Caco-2 (cell line): Measurements from ENCODE around the gene ATP2A1. TPM values are rescaled to one million over a fixed set of nuclear protein-coding genes. Genes with fewer than 3 reads are reported as not detected.

ENCODE experiments used
- BruUV-seq: library from RNA; stranded (reverse); fragments of 400-500 nt; replicated peaks from 2 replicates; lab custom pipeline; 2021; lab: Mats Ljungman, UMichigan
- CTCF ChIA-PET: fragments of 300-600 bp; sonication (Branson Sonifier 250); formaldehyde crosslinking; loops from one replicate; lab custom pipeline; 2022; ENCODE audit warnings: antibody characterized with exemption; lab: Charles Lee
- POLR2A ChIA-PET: fragments of 300-600 bp; sonication (Branson Sonifier 250); formaldehyde crosslinking; loops from one replicate; lab custom pipeline; 2022; ENCODE audit warnings: antibody characterized with exemption; lab: Charles Lee
- DNase-seq, 2 experiments: peaks; one replicate each; pipeline versions ENCODE4 v3.0.0 to v3.0.0-alpha.2; 2020 to 2022
- H3K27me3 ChIP-seq: replicated peaks from 2 replicates; pipeline ENCODE4 v1.6.0; 2011; ENCODE audit warnings: low read length; ENCODE audit not compliant: control insufficient read depth, insufficient read depth
- H3K36me3 ChIP-seq: 2 replicates; pipeline ENCODE4 v1.5.1; 2011; ENCODE audit warnings: low read length; ENCODE audit not compliant: control insufficient read depth, insufficient read depth
- H3K4me1 ChIP-seq: fragments of 250-450 bp; sonication (Bioruptor Pico); 2 replicates; pipeline ENCODE4 v1.5.1; 2020; ENCODE audit warnings: mild to moderate bottlenecking
- H3K4me3 ChIP-seq: 2 replicates; pipeline ENCODE4 v1.5.1; 2011; ENCODE audit warnings: low read depth, mild to moderate bottlenecking, control low read depth, low read length
- H3K9me3 ChIP-seq: fragments of 250-450 bp; sonication (Bioruptor Pico); 2 replicates; pipeline ENCODE4 v1.5.1; 2020; ENCODE audit warnings: mild to moderate bottlenecking, moderate library complexity
- H3K27ac Mint-ChIP-seq: one replicate; pipeline ENCODE4 v1.8.0; 2022; ENCODE audit warnings: mixed read lengths; ENCODE audit not compliant: unreplicated experiment
- H3K27me3 Mint-ChIP-seq: one replicate; pipeline ENCODE4 v1.8.0; 2022; ENCODE audit warnings: mixed read lengths; ENCODE audit not compliant: insufficient read depth, unreplicated experiment
- H3K36me3 Mint-ChIP-seq: one replicate; pipeline ENCODE4 v1.8.0; 2022; ENCODE audit warnings: mild to moderate bottlenecking, mixed read lengths; ENCODE audit not compliant: insufficient read depth, unreplicated experiment
- H3K4me1 Mint-ChIP-seq: one replicate; pipeline ENCODE4 v1.8.0; 2022; ENCODE audit warnings: low read depth, mixed read lengths; ENCODE audit not compliant: unreplicated experiment
- H3K4me3 Mint-ChIP-seq: one replicate; pipeline ENCODE4 v1.8.0; 2022; ENCODE audit warnings: mild to moderate bottlenecking, moderate library complexity, mixed read lengths; ENCODE audit not compliant: unreplicated experiment
- H3K9me3 Mint-ChIP-seq: one replicate; pipeline ENCODE4 v1.8.0; 2022; ENCODE audit warnings: mixed read lengths; ENCODE audit not compliant: unreplicated experiment
- intact Hi-C: fragments of 100-400 bp; cut with micrococcal nuclease; formaldehyde crosslinking; loops from one replicate; pipeline ENCODE4 v1.10.0; 2022; ENCODE audit not compliant: unreplicated experiment
- microRNA-seq: library from miRNA; unstranded; fragments of <30 nt; microRNA quantifications from one replicate; pipeline ENCODE4 v1.2.0, GENCODE V29; 2022
- total RNA-seq: library from RNA; stranded (reverse); gene quantifications from 2 replicates; pipeline ENCODE4 v1.2.3, GENCODE V29; 2022
- TF ChIP-seq, protein P1 (sequence below), 2 experiments: fragments of 200-600 bp in 1 of 2; IDR thresholded peaks; 1 replicate in 1 of 2; 2 replicates in 1 of 2; pipeline versions ENCODE4 v1.5.1 to v1.8.0; 2011 to 2022; ENCODE audit warnings: antibody characterized with exemption in 1 of 2, control low read depth in 1 of 2, inconsistent platforms in 1 of 2, low read depth in 1 of 2, low read length in 1 of 2, mild to moderate bottlenecking in 1 of 2, moderate library complexity in 1 of 2; ENCODE audit not compliant: insufficient read depth in 1 of 2, severe bottlenecking in 1 of 2, unreplicated experiment in 1 of 2

Gene ATP2A1
- total RNA-seq, 1 experiment from 2014 or later: 2.3 TPM

DNA sequence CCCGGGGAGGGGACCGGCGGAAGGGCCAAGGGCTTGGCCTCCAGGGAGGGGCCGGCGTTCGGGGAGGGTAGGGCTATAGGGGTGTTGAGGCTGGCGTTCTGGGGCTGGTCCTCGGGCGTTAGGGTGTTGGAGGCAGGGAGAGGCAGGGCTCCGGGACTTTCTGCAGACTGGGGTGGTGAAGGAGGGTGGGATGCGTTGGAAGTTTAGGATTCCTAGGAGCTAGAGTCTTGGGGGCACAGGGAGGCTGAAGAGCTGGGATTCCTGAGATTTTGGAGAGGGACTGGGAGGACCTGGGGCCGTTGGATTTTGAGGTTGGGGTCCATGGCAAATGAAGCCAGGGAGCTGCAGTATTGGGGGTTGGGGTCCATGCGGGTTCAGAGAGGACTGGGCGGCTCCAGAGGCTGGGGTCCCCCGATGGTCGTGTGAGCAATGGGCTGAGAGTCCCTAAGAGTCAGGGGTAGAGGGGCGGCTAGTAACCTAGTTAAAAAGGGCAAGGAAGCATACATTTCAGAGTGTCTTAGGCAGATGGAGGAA lies 73.2 kb downstream of the ATP2A1 start:
- no peaks in the 10 kb centered on the region for H3K9me3 ChIP-seq
- intact Hi-C loops: no loop called here
- Mint-ChIP-seq H3K36me3 (peaks cover 40% of the 10 kb centered on the region), H3K4me1 (peaks cover 7% of the 10 kb centered on the region), H3K27me3 (no peaks in the 10 kb centered on the region), H3K9me3 (no peaks in the 10 kb centered on the region), H3K4me3 (peak overlapping the region; percentile 88), H3K27ac (peak overlapping the region; percentile 92)
- CTCF ChIA-PET: no interaction called here
- peak overlapping the region; percentile 91 for H3K4me3 ChIP-seq
- no peaks in the 10 kb centered on the region for H3K4me1 ChIP-seq
- POLR2A ChIA-PET: no interaction called here
- peaks cover 3% of the 10 kb centered on the region; the same call in 1 of the 2 replicates for H3K36me3 ChIP-seq
- DNase-seq: no peak
- H3K27me3 ChIP-seq: no peaks in the 10 kb centered on the region
- BruUV-seq: no TSS peak
- TF ChIP-seq, protein P1, sequence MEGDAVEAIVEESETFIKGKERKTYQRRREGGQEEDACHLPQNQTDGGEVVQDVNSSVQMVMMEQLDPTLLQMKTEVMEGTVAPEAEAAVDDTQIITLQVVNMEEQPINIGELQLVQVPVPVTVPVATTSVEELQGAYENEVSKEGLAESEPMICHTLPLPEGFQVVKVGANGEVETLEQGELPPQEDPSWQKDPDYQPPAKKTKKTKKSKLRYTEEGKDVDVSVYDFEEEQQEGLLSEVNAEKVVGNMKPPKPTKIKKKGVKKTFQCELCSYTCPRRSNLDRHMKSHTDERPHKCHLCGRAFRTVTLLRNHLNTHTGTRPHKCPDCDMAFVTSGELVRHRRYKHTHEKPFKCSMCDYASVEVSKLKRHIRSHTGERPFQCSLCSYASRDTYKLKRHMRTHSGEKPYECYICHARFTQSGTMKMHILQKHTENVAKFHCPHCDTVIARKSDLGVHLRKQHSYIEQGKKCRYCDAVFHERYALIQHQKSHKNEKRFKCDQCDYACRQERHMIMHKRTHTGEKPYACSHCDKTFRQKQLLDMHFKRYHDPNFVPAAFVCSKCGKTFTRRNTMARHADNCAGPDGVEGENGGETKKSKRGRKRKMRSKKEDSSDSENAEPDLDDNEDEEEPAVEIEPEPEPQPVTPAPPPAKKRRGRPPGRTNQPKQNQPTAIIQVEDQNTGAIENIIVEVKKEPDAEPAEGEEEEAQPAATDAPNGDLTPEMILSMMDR (IDR thresholded peaks at IDR 0.05; ENCODE audit: insufficient read depth in 1 of 2, low read depth in 1 of 2, low read length in 1 of 2, severe bottlenecking in 1 of 2, unreplicated experiment in 1 of 2): no peak

Small RNAs within 50 kb of the gene (microRNA-seq; reads per million reads assigned to microRNA genes)
- 0.56 reads per million for gene MIR4721

Other genes with a start within 250 kb of the ATP2A1 start
- 0.48 TPM in 1 of 2 replicates, not detected in the other for gene NPIPB8, start 240.4 kb upstream of the ATP2A1 start, total RNA-seq
- 777 and 841 TPM in 2 replicates for gene EIF3C, start 167.0 kb upstream of the ATP2A1 start, total RNA-seq
- gene NPIPB9, start 126.7 kb upstream of the ATP2A1 start, total RNA-seq: 0.45 and 0.77 TPM in 2 replicates
- 329 and 352 TPM in 2 replicates for gene ATXN2L, start 55.5 kb upstream of the ATP2A1 start, total RNA-seq
- 207 and 234 TPM in 2 replicates for gene TUFM, start 32.1 kb upstream of the ATP2A1 start, total RNA-seq
- gene SH2B1, start 14.6 kb upstream of the ATP2A1 start, total RNA-seq: 37.0 and 46.4 TPM in 2 replicates
- gene RABEP2, start 46.8 kb downstream of the ATP2A1 start, total RNA-seq: 22.9 and 24.2 TPM in 2 replicates
- not detected in 2 replicates for gene CD19, start 53.5 kb downstream of the ATP2A1 start, total RNA-seq
- gene NFATC2IP, start 72.4 kb downstream of the ATP2A1 start, total RNA-seq: 50.6 and 58.2 TPM in 2 replicates
- 55.3 and 61.3 TPM in 2 replicates for gene SPNS1, start 96.3 kb downstream of the ATP2A1 start, total RNA-seq
- gene LAT, start 106.6 kb downstream of the ATP2A1 start, total RNA-seq: 1.7 and 3.2 TPM in 2 replicates